SK-N-SH treated with all-trans-retinoic acid at 6 μM for 48 hours (cell line): Measurements from ENCODE around the gene PNO1.

ENCODE experiments used
- ISL1 ChIP-seq: fragments of 250-450 bp; sonication (Bioruptor Pico); IDR thresholded peaks from 2 replicates; pipeline ENCODE4 v2.1.2; 2022; ENCODE audit warnings: mild to moderate bottlenecking, moderate library complexity
- ZNF565 ChIP-seq: fragments of 450-650 bp; formaldehyde crosslinking; conservative IDR thresholded peaks from 2 replicates; pipeline ENCODE4 v1.5.0; 2020; ENCODE audit warnings: low read depth, mild to moderate bottlenecking, moderate library complexity

- TF ChIP-seq ISL1 (CRISPR knock-in tag) (no peak), ZNF565 (no peak)
These were observed 6.7 kb upstream of the PNO1 start for GRCh38 chr2:68151037-68151436.
